B cell (primary cell): ENCODE results near the gene SLFN12. TPM values are rescaled to one million over a fixed set of nuclear protein-coding genes. Genes with fewer than 3 reads are reported as not detected.
"Not testable (repeated sequence)": the region's sequence is repeated elsewhere in the genome, so short reads cannot be mapped to it uniquely, and the experiment has no call there.

Experiments used
- ATAC-seq: fragments of 200-7000 bp; cut with Tn5 transposase; one replicate; pipeline ENCODE4 v1.10.0; 2021; ENCODE audit warnings: low read depth, mild to moderate bottlenecking, moderate number of reproducible peaks, moderate library complexity
- CTCF ChIA-PET: fragments of 350-600 bp; sonication (Branson Sonifier 250); formaldehyde crosslinking; loops from one replicate; lab custom pipeline; 2021; ENCODE audit warnings: antibody characterized with exemption, inconsistent platforms; lab: Charles Lee
- POLR2A ChIA-PET: fragments of 350-600 bp; sonication (Branson Sonifier 250); formaldehyde crosslinking; loops from one replicate; lab custom pipeline; 2021; ENCODE audit warnings: antibody characterized with exemption; lab: Charles Lee
- DNase-seq: peaks from one replicate; pipeline ENCODE4 v3.0.0; 2013
- H2AFZ ChIP-seq: 2 replicates; pipeline ENCODE4 v1.6.1; 2012; ENCODE audit warnings: mild to moderate bottlenecking, low read depth, low read length; ENCODE audit not compliant: insufficient read depth, poor library complexity, severe bottlenecking
- H3K27ac ChIP-seq, 2 donors: 1 replicate in 1 of 2; 2 replicates in 1 of 2; pipeline ENCODE4 v1.5.1; 2012 to 2013; ENCODE audit warnings: low read length in 2 of 2, mild to moderate bottlenecking in 2 of 2, moderate library complexity in 1 of 2
- H3K27me3 ChIP-seq, 4 experiments: fragments of 200-600 bp in 1 of 4; sonication (generic) in 1 of 4; replicated peaks in 1 of 4; 1 replicate in 2 of 4; 2 replicates in 2 of 4; pipeline versions ENCODE4 v1.6.1 to v1.7.0; 2013 to 2016; ENCODE audit warnings: low read length in 3 of 4, mild to moderate bottlenecking in 2 of 4, mixed read lengths in 1 of 4, moderate library complexity in 1 of 4; ENCODE audit not compliant: insufficient read depth in 4 of 4, control insufficient read depth in 3 of 4; ENCODE audit errors: control extremely low read depth in 1 of 4
- H3K36me3 ChIP-seq, 2 experiments: replicated peaks in 1 of 2; 1 replicate in 1 of 2; 2 replicates in 1 of 2; pipeline versions ENCODE4 v1.6.1 to v1.7.1; 2013; ENCODE audit warnings: low read length in 1 of 2; ENCODE audit not compliant: insufficient read depth in 2 of 2, control insufficient read depth in 1 of 2; ENCODE audit errors: control extremely low read depth in 1 of 2, extremely low read depth in 1 of 2
- H3K4me1 ChIP-seq, 2 donors: fragments of 200-600 bp in 1 of 2; sonication (generic) in 1 of 2; 1 replicate in 1 of 2; 2 replicates in 1 of 2; pipeline versions ENCODE4 v1.5.1 to v1.6.1; 2013 to 2017; ENCODE audit warnings: low read length in 2 of 2; ENCODE audit not compliant: control insufficient read depth in 2 of 2, insufficient read depth in 2 of 2
- H3K4me2 ChIP-seq: replicated peaks from 2 replicates; pipeline ENCODE3; 2012; ENCODE audit warnings: mild to moderate bottlenecking, low read depth, low read length; ENCODE audit not compliant: poor library complexity, severe bottlenecking
- H3K4me3 ChIP-seq, 5 experiments: fragments of 200-600 bp in 1 of 5; sonication (generic) in 1 of 5; 1 replicate in 3 of 5; 2 replicates in 2 of 5; pipeline versions ENCODE4 v1.5.1 to v1.7.0; 2011 to 2016; ENCODE audit warnings: low read length in 4 of 5, mild to moderate bottlenecking in 4 of 5, low read depth in 2 of 5, control low read depth in 1 of 5, moderate library complexity in 1 of 5; ENCODE audit not compliant: insufficient read depth in 1 of 5; ENCODE audit errors: control extremely low read depth in 1 of 5, extremely low read depth in 1 of 5
- H3K79me2 ChIP-seq: fragments of 200-600 bp; sonication (generic); one replicate; pipeline ENCODE4 v1.6.0; 2016; ENCODE audit warnings: low read length; ENCODE audit not compliant: control insufficient read depth, insufficient read depth
- H3K9ac ChIP-seq: fragments of 200-600 bp; sonication (generic); 2 replicates; pipeline ENCODE4 v1.6.1; 2017; ENCODE audit warnings: mild to moderate bottlenecking, low read length, moderate library complexity
- H3K9me3 ChIP-seq, 3 donors: one replicate each; pipeline versions ENCODE4 v1.6.1 to v1.7.1; 2013; ENCODE audit warnings: low read length in 2 of 3; ENCODE audit not compliant: control insufficient read depth in 2 of 3, insufficient read depth in 1 of 3; ENCODE audit errors: control extremely low read depth in 1 of 3
- H4K20me1 ChIP-seq: 2 replicates; pipeline ENCODE4 v1.6.0; 2012; ENCODE audit warnings: mild to moderate bottlenecking, low read length; ENCODE audit not compliant: insufficient read depth, control insufficient read depth, poor library complexity, severe bottlenecking
- H3K27ac Mint-ChIP-seq: one replicate; pipeline ENCODE4 v1.8.0; 2021; ENCODE audit warnings: mixed read lengths
- H3K27me3 Mint-ChIP-seq: one replicate; pipeline ENCODE4 v1.8.0; 2021; ENCODE audit warnings: mixed read lengths
- H3K4me1 Mint-ChIP-seq: one replicate; pipeline ENCODE4 v1.8.0; 2021; ENCODE audit warnings: mixed read lengths
- H3K4me3 Mint-ChIP-seq: one replicate; pipeline ENCODE4 v1.8.0; 2021; ENCODE audit warnings: mixed read lengths
- H3K9me3 Mint-ChIP-seq: one replicate; pipeline ENCODE4 v1.8.0; 2022; ENCODE audit warnings: mixed read lengths; ENCODE audit not compliant: insufficient read depth
- CTCF ChIP-seq: fragments of 200-600 bp; IDR thresholded peaks from one replicate; pipeline ENCODE4 v1.8.0; 2022; ENCODE audit warnings: antibody characterized with exemption, mild to moderate bottlenecking
- EZH2 ChIP-seq: IDR thresholded peaks from 2 replicates; pipeline ENCODE4 v1.6.1; 2012; ENCODE audit warnings: borderline replicate concordance, low read depth, mild to moderate bottlenecking, moderate library complexity, low read length; ENCODE audit not compliant: insufficient read depth, poor library complexity, severe bottlenecking
- WGBS: methylation state at CpG from one replicate; pipeline ENCODE4 v1.1.5; 2013; ENCODE audit warnings: missing lambda C conversion rate; ENCODE audit not compliant: insufficient coverage; 5-methylcytosine and 5-hydroxymethylcytosine counted together
- intact Hi-C: fragments of 100-400 bp; cut with micrococcal nuclease; formaldehyde crosslinking; loops from one replicate; pipeline ENCODE4 v1.10.0; 2022
- polyA plus RNA-seq: library from polyadenylated mRNA; depleted of rRNA; stranded (reverse); fragments of >200 nt; gene quantifications from 2 replicates; pipeline ENCODE4 v1.2.3, GENCODE V29; 2012
- total RNA-seq, 2 donors: library from RNA; stranded (reverse); fragments of 120-200 nt in 1 of 2; gene quantifications; 1 replicate in 1 of 2; 2 replicates in 1 of 2; pipeline versions ENCODE4 v1.2.3 to v1.2.4, GENCODE V29; 2013 to 2022

The SLFN12 gene
- total and polyA plus RNA-seq, 2 donors (not counting 1 experiment from before 2014, with no cell fraction given) = 1.9 to 8.0 TPM

- no peak overlapping the region for H2AFZ ChIP-seq
- no peaks in the 10 kb centered on the region for H3K9me3 ChIP-seq
- no peaks in the 10 kb centered on the region for H4K20me1 ChIP-seq
- H3K4me3 ChIP-seq = no peak overlapping the region
- ChIA-PET POLR2A (no interaction called here), CTCF (no interaction called here)
- Mint-ChIP-seq H3K27me3 (no peaks in the 10 kb centered on the region), H3K9me3 (no peaks in the 10 kb centered on the region), H3K4me1 (no peaks in the 10 kb centered on the region), H3K27ac (no peak overlapping the region), H3K4me3 (no peak overlapping the region)
- no peaks in the 10 kb centered on the region for H3K4me1 ChIP-seq
- no peak overlapping the region for H3K4me2 ChIP-seq
- no CpG with 5 or more reads among the region's 2 CpGs for WGBS
- H3K27ac ChIP-seq = no peak overlapping the region
- intact Hi-C loops = no loop called here
- ATAC-seq (no peak), DNase-seq (no peak)
- H3K79me2 ChIP-seq = no peaks in the 10 kb centered on the region
- no peak overlapping the region for H3K9ac ChIP-seq
- H3K36me3 ChIP-seq = peaks cover 0 to 5% of the 10 kb centered on the region in 2 experiments
- TF ChIP-seq EZH2 = no peak
- no peak for TF ChIP-seq CTCF
- no peaks in the 10 kb centered on the region for H3K27me3 ChIP-seq
Observed at GRCh38 chr17:35416659-35417058, 15.6 kb downstream of the SLFN12 start.

GRCh38 chr17:35414707-35415106, 17.6 kb downstream of the SLFN12 start:
- H3K4me3 ChIP-seq, POLR2A ChIA-PET, H3K4me3 Mint-ChIP-seq, ATAC-seq, H3K9ac ChIP-seq, H2AFZ ChIP-seq, H3K4me1 Mint-ChIP-seq, H3K27me3 Mint-ChIP-seq, H3K36me3 ChIP-seq, H3K4me1 ChIP-seq, H3K9me3 ChIP-seq, H4K20me1 ChIP-seq, DNase-seq, H3K27me3 ChIP-seq, intact Hi-C loops, H3K9me3 Mint-ChIP-seq, H3K4me2 ChIP-seq, H3K27ac Mint-ChIP-seq, H3K27ac ChIP-seq, H3K79me2 ChIP-seq: not testable (repeated sequence)
- WGBS = no CpG with 5 or more reads among the region's 2 CpGs
- CTCF ChIA-PET = interaction anchor here (1.1 kb wide), 1 partner anchor 33 kb away, joined by 3 read pairs; the partner anchor contains the start of gene SLFN13
